HepG2 (cell line): ENCODE data around the gene CNIH4. TPM values are rescaled to one million over a fixed set of nuclear protein-coding genes. Genes with fewer than 3 reads are reported as not detected.

Source experiments
- ATF2 ChIP-seq: sonication (generic); formaldehyde crosslinking; IDR thresholded peaks from 2 replicates; pipeline ENCODE4 v1.4.0; 2020; ENCODE audit warnings: missing genetic modification reagents
- CEBPB ChIP-seq: IDR thresholded peaks from 2 replicates; pipeline ENCODE4 v1.6.1; 2011; ENCODE audit warnings: low read depth, low read length, improper control_type of control experiment, borderline replicate concordance
- FOSL1 ChIP-seq: sonication (generic); formaldehyde crosslinking; IDR thresholded peaks from 2 replicates; pipeline ENCODE4 v1.9.0; 2021; ENCODE audit warnings: missing genetic modification reagents, borderline replicate concordance
- GZF1 ChIP-seq: sonication (generic); formaldehyde crosslinking; IDR thresholded peaks from 2 replicates; pipeline ENCODE4 v1.5.1; 2020; ENCODE audit warnings: mild to moderate bottlenecking, missing genetic modification reagents
- LCORL ChIP-seq, 2 experiments: fragments of 450-650 bp in 1 of 2; sonication (generic) in 1 of 2; formaldehyde crosslinking in 1 of 2; IDR thresholded peaks; 2 replicates each; pipeline versions ENCODE4 v1.5.0 to v1.6.1; 2017 to 2020; ENCODE audit warnings: antibody characterized with exemption in 1 of 2, missing genetic modification reagents in 1 of 2
- MEIS2 ChIP-seq: sonication (generic); formaldehyde crosslinking; IDR thresholded peaks from 2 replicates; pipeline ENCODE4 v1.9.0; 2021; ENCODE audit warnings: mild to moderate bottlenecking, missing genetic modification reagents
- RBM22 ChIP-seq: fragments of 200-400 bp; formaldehyde crosslinking; optimal IDR thresholded peaks from 2 replicates; pipeline ENCODE3; 2017; ENCODE audit warnings: mild to moderate bottlenecking, low read length, moderate library complexity
- RFX5 ChIP-seq: IDR thresholded peaks from 2 replicates; pipeline ENCODE4 v1.6.1; 2011; ENCODE audit warnings: low read depth, low read length, improper control_type of control experiment
- SP2 ChIP-seq: sonication (generic); formaldehyde crosslinking; IDR thresholded peaks from 2 replicates; pipeline ENCODE4 v1.5.1; 2020; ENCODE audit warnings: mild to moderate bottlenecking, missing genetic modification reagents
- ZFAT ChIP-seq: sonication (generic); formaldehyde crosslinking; conservative IDR thresholded peaks from 2 replicates; pipeline ENCODE4 v1.8.1; 2023; ENCODE audit warnings: missing genetic modification reagents, inconsistent platforms
- ZNF670 ChIP-seq: sonication (generic); formaldehyde crosslinking; IDR thresholded peaks from 2 replicates; pipeline ENCODE4 v1.8.0; 2022; ENCODE audit warnings: mild to moderate bottlenecking, missing genetic modification reagents, borderline replicate concordance
- ZNF75D ChIP-seq: sonication (generic); formaldehyde crosslinking; IDR thresholded peaks from 2 replicates; pipeline ENCODE4 v1.8.1; 2023; ENCODE audit warnings: missing genetic modification reagents, mild to moderate bottlenecking, borderline replicate concordance
- ZNF773 ChIP-seq: sonication (generic); formaldehyde crosslinking; IDR thresholded peaks from 2 replicates; pipeline ENCODE4 v1.4.0; 2020; ENCODE audit warnings: missing genetic modification reagents, borderline replicate concordance
- polyA plus RNA-seq, 8 experiments: library from polyadenylated mRNA; depleted of rRNA in 3 of 8; stranded (reverse) in 7 of 8; unstranded in 1 of 8; fragments of >200 nt; fragmentation: Illumina TruSeq in 4 of 8; extraction: Trizol in 4 of 8; gene quantifications; 2 replicates each; pipeline versions ENCODE4 v1.2.1 to v1.2.3, GENCODE V29; 2011 to 2016; ENCODE audit warnings: low read depth in 4 of 8, missing spikeins in 1 of 8, mixed read lengths in 1 of 8; ENCODE audit not compliant: insufficient read depth in 1 of 8
- total RNA-seq, 5 experiments: library from RNA; depleted of rRNA; stranded (reverse); fragments of >200 nt; fragmentation: Illumina TruSeq; extraction: Trizol; gene quantifications; 2 replicates each; pipeline ENCODE4 v1.2.3, GENCODE V29; 2016; ENCODE audit warnings: low read depth in 1 of 5
- TF ChIP-seq, protein P1 (sequence below): sonication (generic); formaldehyde crosslinking; IDR thresholded peaks from one replicate; pipeline ENCODE4 v1.5.1; 2020; ENCODE audit warnings: mild to moderate bottlenecking, missing genetic modification reagents; ENCODE audit errors: not compliant biosample characterization
- TF ChIP-seq, protein P2 (sequence below): sonication (generic); formaldehyde crosslinking; IDR thresholded peaks from 2 replicates; pipeline ENCODE4 v1.8.1; 2023; ENCODE audit warnings: mild to moderate bottlenecking, missing genetic modification reagents
- TF ChIP-seq, protein P3 (sequence below): IDR thresholded peaks from 2 replicates; pipeline ENCODE4 v1.6.1; 2016; ENCODE audit warnings: low read depth

Gene CNIH4
- total and polyA plus RNA-seq, 2 of the 13 experiments (the other 11 are each of a cell fraction or from before 2014, with no cell fraction given) = 51.8 to 52.9 TPM

DNA sequence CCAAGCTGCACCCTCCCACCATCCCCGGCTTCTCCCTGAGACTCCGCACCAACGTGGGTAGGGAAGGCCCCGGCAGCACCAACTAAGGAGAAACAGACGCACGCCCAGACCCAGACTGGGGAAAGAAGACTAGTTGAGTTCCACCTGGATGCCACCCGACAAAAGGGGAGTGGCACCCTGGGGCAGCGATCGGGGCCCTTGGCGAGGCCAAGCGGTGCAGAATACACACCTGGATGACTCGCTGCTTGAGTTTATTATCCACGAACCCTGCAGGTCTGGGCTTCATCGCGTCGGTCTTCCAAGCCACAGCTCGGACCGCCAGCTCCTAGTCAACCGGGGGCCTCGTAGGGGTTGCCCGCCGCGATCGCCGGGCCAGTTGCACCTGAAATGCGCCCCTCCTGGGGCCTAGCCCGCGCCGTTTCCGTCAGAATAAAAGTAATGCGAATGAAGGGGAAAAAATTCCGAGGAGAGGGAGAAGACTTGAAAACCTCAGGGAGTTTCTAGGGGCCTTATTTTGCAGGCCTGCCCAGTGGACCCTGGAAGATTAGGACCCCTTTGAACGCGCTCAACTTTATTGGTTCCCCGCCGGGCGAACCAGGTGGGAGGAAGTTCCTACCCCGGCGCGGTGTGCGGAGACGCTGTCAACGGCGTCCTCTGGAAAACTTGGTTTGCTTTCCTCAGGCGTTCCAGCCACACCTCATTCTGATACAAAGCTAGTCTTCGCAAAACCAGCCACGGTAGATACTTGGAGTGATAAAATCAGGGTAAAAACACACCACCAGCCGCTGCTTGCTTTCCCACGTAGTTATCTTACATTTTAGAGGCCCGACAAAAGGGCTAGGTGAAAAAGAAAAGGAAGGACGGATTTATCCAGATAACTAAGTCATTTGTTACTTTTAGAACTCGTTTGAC lies 26.6 kb upstream of the CNIH4 start, which contains the start of gene NVL (continued):
- TF ChIP-seq, protein P1, sequence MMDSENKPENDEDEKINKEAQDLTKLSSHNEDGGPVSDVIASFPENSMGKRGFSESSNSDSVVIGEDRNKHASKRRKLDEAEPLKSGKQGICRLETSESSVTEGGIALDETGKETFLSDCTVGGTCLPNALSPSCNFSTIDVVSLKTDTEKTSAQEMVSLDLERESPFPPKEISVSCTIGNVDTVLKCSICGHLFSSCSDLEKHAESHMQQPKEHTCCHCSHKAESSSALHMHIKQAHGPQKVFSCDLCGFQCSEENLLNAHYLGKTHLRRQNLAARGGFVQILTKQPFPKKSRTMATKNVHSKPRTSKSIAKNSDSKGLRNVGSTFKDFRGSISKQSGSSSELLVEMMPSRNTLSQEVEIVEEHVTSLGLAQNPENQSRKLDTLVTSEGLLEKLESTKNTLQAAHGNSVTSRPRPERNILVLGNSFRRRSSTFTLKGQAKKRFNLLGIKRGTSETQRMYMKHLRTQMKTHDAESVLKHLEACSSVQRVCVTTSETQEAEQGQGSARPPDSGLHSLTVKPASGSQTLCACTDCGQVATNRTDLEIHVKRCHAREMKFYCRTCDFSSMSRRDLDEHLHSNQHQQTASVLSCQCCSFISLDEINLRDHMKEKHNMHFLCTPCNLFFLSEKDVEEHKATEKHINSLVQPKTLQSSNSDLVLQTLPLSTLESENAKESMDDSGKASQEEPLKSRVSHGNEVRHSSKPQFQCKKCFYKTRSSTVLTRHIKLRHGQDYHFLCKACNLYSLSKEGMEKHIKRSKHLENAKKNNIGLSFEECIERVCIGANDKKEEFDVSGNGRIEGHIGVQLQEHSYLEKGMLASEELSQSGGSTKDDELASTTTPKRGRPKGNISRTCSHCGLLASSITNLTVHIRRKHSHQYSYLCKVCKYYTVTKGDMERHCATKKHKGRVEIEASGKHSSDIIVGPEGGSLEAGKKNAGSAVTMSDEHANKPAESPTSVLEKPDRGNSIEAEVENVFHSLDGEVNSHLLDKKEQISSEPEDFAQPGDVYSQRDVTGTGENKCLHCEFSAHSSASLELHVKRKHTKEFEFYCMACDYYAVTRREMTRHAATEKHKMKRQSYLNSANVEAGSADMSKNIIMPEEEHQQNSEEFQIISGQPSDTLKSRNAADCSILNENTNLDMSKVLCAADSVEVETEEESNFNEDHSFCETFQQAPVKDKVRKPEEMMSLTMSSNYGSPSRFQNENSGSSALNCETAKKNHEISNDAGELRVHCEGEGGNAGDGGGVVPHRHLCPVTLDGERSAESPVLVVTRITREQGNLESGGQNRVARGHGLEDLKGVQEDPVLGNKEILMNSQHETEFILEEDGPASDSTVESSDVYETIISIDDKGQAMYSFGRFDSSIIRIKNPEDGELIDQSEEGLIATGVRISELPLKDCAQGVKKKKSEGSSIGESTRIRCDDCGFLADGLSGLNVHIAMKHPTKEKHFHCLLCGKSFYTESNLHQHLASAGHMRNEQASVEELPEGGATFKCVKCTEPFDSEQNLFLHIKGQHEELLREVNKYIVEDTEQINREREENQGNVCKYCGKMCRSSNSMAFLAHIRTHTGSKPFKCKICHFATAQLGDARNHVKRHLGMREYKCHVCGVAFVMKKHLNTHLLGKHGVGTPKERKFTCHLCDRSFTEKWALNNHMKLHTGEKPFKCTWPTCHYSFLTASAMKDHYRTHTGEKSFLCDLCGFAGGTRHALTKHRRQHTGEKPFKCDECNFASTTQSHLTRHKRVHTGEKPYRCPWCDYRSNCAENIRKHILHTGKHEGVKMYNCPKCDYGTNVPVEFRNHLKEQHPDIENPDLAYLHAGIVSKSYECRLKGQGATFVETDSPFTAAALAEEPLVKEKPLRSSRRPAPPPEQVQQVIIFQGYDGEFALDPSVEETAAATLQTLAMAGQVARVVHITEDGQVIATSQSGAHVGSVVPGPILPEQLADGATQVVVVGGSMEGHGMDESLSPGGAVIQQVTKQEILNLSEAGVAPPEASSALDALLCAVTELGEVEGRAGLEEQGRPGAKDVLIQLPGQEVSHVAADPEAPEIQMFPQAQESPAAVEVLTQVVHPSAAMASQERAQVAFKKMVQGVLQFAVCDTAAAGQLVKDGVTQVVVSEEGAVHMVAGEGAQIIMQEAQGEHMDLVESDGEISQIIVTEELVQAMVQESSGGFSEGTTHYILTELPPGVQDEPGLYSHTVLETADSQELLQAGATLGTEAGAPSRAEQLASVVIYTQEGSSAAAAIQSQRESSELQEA = peak; percentile 60
- no peak for TF ChIP-seq ZFAT
- peak; percentile 47; the same call in 1 of the 2 replicates for TF ChIP-seq MEIS2
- no peak for TF ChIP-seq RFX5
- TF ChIP-seq SP2 (CRISPR knock-in tag) = no peak
- TF ChIP-seq RBM22 = no peak
- no peak for TF ChIP-seq ZNF75D (CRISPR knock-in tag)
- TF ChIP-seq ATF2 (CRISPR knock-in tag) = peak; percentile 7; the same call in 1 of the 2 replicates
- TF ChIP-seq ZNF773 (CRISPR knock-in tag) = no peak
- TF ChIP-seq CEBPB = no peak
- TF ChIP-seq, protein P2, sequence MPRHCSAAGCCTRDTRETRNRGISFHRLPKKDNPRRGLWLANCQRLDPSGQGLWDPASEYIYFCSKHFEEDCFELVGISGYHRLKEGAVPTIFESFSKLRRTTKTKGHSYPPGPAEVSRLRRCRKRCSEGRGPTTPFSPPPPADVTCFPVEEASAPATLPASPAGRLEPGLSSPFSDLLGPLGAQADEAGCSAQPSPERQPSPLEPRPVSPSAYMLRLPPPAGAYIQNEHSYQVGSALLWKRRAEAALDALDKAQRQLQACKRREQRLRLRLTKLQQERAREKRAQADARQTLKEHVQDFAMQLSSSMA (CRISPR knock-in tag) = no peak
- TF ChIP-seq LCORL (IDR thresholded peaks at IDR 0.05) = no peak
- TF ChIP-seq LCORL (CRISPR knock-in tag; IDR thresholded peaks at IDR 0.05) = no peak
- TF ChIP-seq ZNF670 (CRISPR knock-in tag) = no peak
- TF ChIP-seq, protein P3, sequence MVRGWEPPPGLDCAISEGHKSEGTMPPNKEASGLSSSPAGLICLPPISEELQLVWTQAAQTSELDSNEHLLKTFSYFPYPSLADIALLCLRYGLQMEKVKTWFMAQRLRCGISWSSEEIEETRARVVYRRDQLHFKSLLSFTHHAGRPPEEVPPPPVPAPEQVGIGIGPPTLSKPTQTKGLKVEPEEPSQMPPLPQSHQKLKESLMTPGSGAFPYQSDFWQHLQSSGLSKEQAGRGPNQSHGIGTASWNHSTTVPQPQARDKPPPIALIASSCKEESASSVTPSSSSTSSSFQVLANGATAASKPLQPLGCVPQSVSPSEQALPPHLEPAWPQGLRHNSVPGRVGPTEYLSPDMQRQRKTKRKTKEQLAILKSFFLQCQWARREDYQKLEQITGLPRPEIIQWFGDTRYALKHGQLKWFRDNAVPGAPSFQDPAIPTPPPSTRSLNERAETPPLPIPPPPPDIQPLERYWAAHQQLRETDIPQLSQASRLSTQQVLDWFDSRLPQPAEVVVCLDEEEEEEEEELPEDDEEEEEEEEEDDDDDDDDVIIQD (CRISPR knock-in tag) = no peak
- TF ChIP-seq GZF1 (CRISPR knock-in tag) = no peak; the same call in 1 of the 2 replicates
- TF ChIP-seq FOSL1 (CRISPR knock-in tag) = no peak
